HCT116 (cell line): ENCODE data around the gene DLG2. TPM values are rescaled to one million over a fixed set of nuclear protein-coding genes. Genes with fewer than 3 reads are reported as not detected.

Experiments used
- ATAC-seq: fragments of 200-7000 bp; cut with Tn5 transposase; 2 replicates; pipeline ENCODE4 v1.9.1; 2020; ENCODE audit warnings: mild to moderate bottlenecking, moderate library complexity
- BruUV-seq: library from RNA; stranded (reverse); fragments of 400-500 nt; replicated peaks from 2 replicates; lab custom pipeline; 2021; lab: Mats Ljungman, UMichigan
- CTCF ChIA-PET: fragments of 300-600 bp; sonication (Branson Sonifier 250); formaldehyde crosslinking; loops from one replicate; lab custom pipeline; 2021; ENCODE audit warnings: antibody characterized with exemption; lab: Charles Lee
- POLR2A ChIA-PET: fragments of 300-600, 350-600 bp; sonication (Branson Sonifier 250); formaldehyde crosslinking; loops from one replicate; lab custom pipeline; 2021; ENCODE audit warnings: antibody characterized with exemption; lab: Charles Lee
- RAD21 ChIA-PET, 2 experiments: fragments of 300-600 bp; sonication (Branson Sonifier 250); formaldehyde crosslinking; loops; one replicate each; lab custom pipeline; 2023; ENCODE audit warnings: low total read pairs in 2 of 2; ENCODE audit not compliant: uncharacterized antibody in 2 of 2, unreplicated experiment in 2 of 2, low non-redundant PET in 1 of 2; lab: Charles Lee
- DNase-seq: peaks from one replicate; pipeline ENCODE4 v3.0.0-alpha.2; 2010; ENCODE audit warnings: low read depth, low spot score
- H2AFZ ChIP-seq: fragments of 200-600 bp; shearing (Covaris generic), sonication (generic); 2 replicates; pipeline ENCODE4 v1.6.1; 2017; ENCODE audit warnings: low read depth, mixed run types, mixed read lengths, antibody characterized with exemption, low read length; ENCODE audit not compliant: poor library complexity, severe bottlenecking
- H3K27ac ChIP-seq: 2 replicates; pipeline ENCODE4 v1.5.1; 2012; ENCODE audit warnings: low read depth, low read length
- H3K27me3 ChIP-seq: fragments of 200-600 bp; sonication (generic); 2 replicates; pipeline ENCODE4 v1.6.1; 2016; ENCODE audit warnings: mixed run types, low read length, mixed read lengths; ENCODE audit not compliant: insufficient read depth
- H3K36me3 ChIP-seq, 2 experiments: fragments of 200-500 bp in 1 of 2; fragments of 200-600 bp in 1 of 2; sonication (Bioruptor generic) in 1 of 2; sonication (generic) in 1 of 2; 2 replicates each; pipeline versions ENCODE4 v1.5.1 to v1.6.1; 2014 to 2016; ENCODE audit warnings: low read length in 2 of 2, inconsistent platforms in 1 of 2, mixed read lengths in 1 of 2, mixed run types in 1 of 2; ENCODE audit not compliant: insufficient read depth in 2 of 2, control insufficient read depth in 1 of 2
- H3K4me1 ChIP-seq, 2 experiments: fragments of 200-600 bp in 1 of 2; sonication (generic) in 1 of 2; 2 replicates each; pipeline versions ENCODE4 v1.5.1 to v1.6.1; 2012 to 2017; ENCODE audit warnings: low read length in 2 of 2, inconsistent platforms in 1 of 2, mild to moderate bottlenecking in 1 of 2, mixed read lengths in 1 of 2, mixed run types in 1 of 2, moderate library complexity in 1 of 2; ENCODE audit not compliant: insufficient read depth in 2 of 2, control insufficient read depth in 1 of 2
- H3K4me2 ChIP-seq: fragments of 200-600 bp; sonication (generic); 2 replicates; pipeline ENCODE4 v1.6.1; 2017; ENCODE audit warnings: mixed run types, low read length, mixed read lengths
- H3K4me3 ChIP-seq, 2 experiments: fragments of 200-600 bp in 1 of 2; sonication (generic) in 1 of 2; replicated peaks in 1 of 2; 2 replicates each; pipeline ENCODE4 v1.5.1; 2011 to 2016; ENCODE audit warnings: low read length in 2 of 2, control low read depth in 1 of 2, low read depth in 1 of 2, mild to moderate bottlenecking in 1 of 2, mixed read lengths in 1 of 2, mixed run types in 1 of 2
- H3K79me2 ChIP-seq: fragments of 200-600 bp; sonication (generic); 2 replicates; pipeline ENCODE4 v1.6.1; 2017; ENCODE audit warnings: mild to moderate bottlenecking, mixed run types, low read length, moderate library complexity, mixed read lengths; ENCODE audit not compliant: insufficient read depth
- H3K9ac ChIP-seq: fragments of 200-600 bp; sonication (generic); 2 replicates; pipeline ENCODE4 v1.6.1; 2016; ENCODE audit warnings: low read length, mixed read lengths
- H3K9me2 ChIP-seq: fragments of 200-600 bp; sonication (generic), shearing (Covaris generic); 2 replicates; pipeline ENCODE4 v1.6.1; 2017; ENCODE audit warnings: mixed run types, mild to moderate bottlenecking, moderate library complexity; ENCODE audit not compliant: insufficient read depth
- H3K9me3 ChIP-seq, 2 experiments: fragments of 200-500 bp in 1 of 2; fragments of 200-600 bp in 1 of 2; sonication (Bioruptor generic) in 1 of 2; sonication (generic) in 1 of 2; 2 replicates each; pipeline ENCODE4 v1.6.1; 2014 to 2017; ENCODE audit warnings: low read length in 2 of 2, mixed read lengths in 2 of 2, inconsistent platforms in 1 of 2, low read depth in 1 of 2, mild to moderate bottlenecking in 1 of 2, mixed run types in 1 of 2, moderate library complexity in 1 of 2; ENCODE audit not compliant: control insufficient read depth in 1 of 2, insufficient read depth in 1 of 2
- H4K20me1 ChIP-seq: fragments of 200-600 bp; sonication (generic), shearing (Covaris generic); 2 replicates; pipeline ENCODE4 v1.6.1; 2017; ENCODE audit warnings: mixed run types, mild to moderate bottlenecking, moderate library complexity; ENCODE audit not compliant: insufficient read depth
- CEBPB ChIP-seq: IDR thresholded peaks from 2 replicates; pipeline ENCODE4 v1.6.1; 2012; ENCODE audit warnings: low read depth
- EGR1 ChIP-seq: IDR thresholded peaks from 2 replicates; pipeline ENCODE4 v1.6.1; 2012; ENCODE audit warnings: low read depth
- ELF1 ChIP-seq: IDR thresholded peaks from 2 replicates; pipeline ENCODE4 v1.6.1; 2012; ENCODE audit warnings: low read depth, borderline replicate concordance
- EZH2 ChIP-seq: fragments of 200-600 bp; sonication (generic); IDR thresholded peaks from 2 replicates; pipeline ENCODE4 v1.6.1; 2017; ENCODE audit warnings: antibody characterized with exemption, mixed run types
- EZH2phosphoT487 ChIP-seq: fragments of 200-600 bp; IDR thresholded peaks from 2 replicates; pipeline ENCODE4 v1.6.1; 2018; ENCODE audit warnings: antibody characterized with exemption, borderline replicate concordance
- JUND ChIP-seq: IDR thresholded peaks from 2 replicates; pipeline ENCODE4 v1.6.1; 2012
- POLR2A ChIP-seq: IDR thresholded peaks from 2 replicates; pipeline ENCODE4 v1.7.0; 2011; ENCODE audit warnings: borderline replicate concordance; ENCODE audit not compliant: insufficient read depth, insufficient read length; ENCODE audit errors: extremely low read depth
- POLR2AphosphoS5 ChIP-seq: IDR thresholded peaks from 2 replicates; pipeline ENCODE4 v1.6.1; 2011; ENCODE audit warnings: mild to moderate bottlenecking, low read depth, low read length, moderate library complexity
- RAD21 ChIP-seq: IDR thresholded peaks from 2 replicates; pipeline ENCODE4 v1.6.1; 2012; ENCODE audit warnings: low read depth, mild to moderate bottlenecking
- REST ChIP-seq: IDR thresholded peaks from 2 replicates; pipeline ENCODE4 v1.6.1; 2012; ENCODE audit warnings: low read depth
- SIN3A ChIP-seq: IDR thresholded peaks from 2 replicates; pipeline ENCODE4 v1.6.1; 2012; ENCODE audit warnings: low read depth
- SRF ChIP-seq: IDR thresholded peaks from 2 replicates; pipeline ENCODE4 v1.6.1; 2012; ENCODE audit warnings: low read depth
- TCF7L2 ChIP-seq: IDR thresholded peaks from 2 replicates; pipeline ENCODE4 v1.7.0; 2011; ENCODE audit warnings: borderline replicate concordance, inconsistent platforms; ENCODE audit not compliant: insufficient read depth, insufficient read length; ENCODE audit errors: extremely low read depth
- YY1 ChIP-seq: IDR thresholded peaks from 2 replicates; pipeline ENCODE4 v1.6.1; 2011; ENCODE audit warnings: low read length, low read depth, moderate library complexity, mild to moderate bottlenecking; ENCODE audit not compliant: insufficient replicate concordance; ENCODE audit errors: extremely low read depth
- ZFX ChIP-seq: fragments of 450-650 bp; IDR thresholded peaks from 2 replicates; pipeline ENCODE4 v1.6.1; 2017
- ZNF274 ChIP-seq: fragments of 200-500 bp; sonication (Bioruptor generic); IDR thresholded peaks from 2 replicates; pipeline ENCODE4 v1.6.1; 2014; ENCODE audit warnings: mild to moderate bottlenecking, low read depth, low read length, inconsistent platforms
- intact Hi-C: fragments of 100-400 bp; cut with micrococcal nuclease; formaldehyde crosslinking; loops from 2 replicates; pipeline ENCODE4 v1.10.0; 2022
- total RNA-seq: library from RNA; stranded (reverse); gene quantifications from one replicate; pipeline ENCODE4 v1.2.1, GENCODE V29; 2021; ENCODE audit not compliant: unreplicated experiment
- TF ChIP-seq, protein P1 (sequence below): IDR thresholded peaks from 2 replicates; pipeline ENCODE4 v1.6.1; 2011; ENCODE audit warnings: mild to moderate bottlenecking, low read length, moderate library complexity; ENCODE audit not compliant: insufficient replicate concordance; ENCODE audit errors: extremely low read depth
- TF ChIP-seq, protein P2 (sequence below): IDR thresholded peaks from 2 replicates; pipeline ENCODE4 v1.6.1; 2012

The DLG2 gene
- total RNA-seq, 1 experiment from 2014 or later: 2.4 TPM

GRCh38 chr11:84685976-84686375 is 941.2 kb downstream of the DLG2 start:
- ChIA-PET POLR2A (no interaction called here), RAD21 (no interaction called here), CTCF (no interaction called here)
- Histone ChIP-seq H2AFZ (no peak overlapping the region), H3K36me3 (no peaks in the 10 kb centered on the region), H3K9me2 (no peaks in the 10 kb centered on the region), H3K9me3 (no peaks in the 10 kb centered on the region), H3K27ac (no peak overlapping the region), H3K4me1 (no peaks in the 10 kb centered on the region), H4K20me1 (no peaks in the 10 kb centered on the region), H3K79me2 (no peaks in the 10 kb centered on the region), H3K4me2 (no peak overlapping the region), H3K27me3 (no peaks in the 10 kb centered on the region), H3K9ac (no peak overlapping the region), H3K4me3 (no peak overlapping the region)
- no peak for TF ChIP-seq YY1
- ATAC-seq (no peak), DNase-seq (no peak)
- no TSS peak for BruUV-seq
- intact Hi-C loops: no loop called here

DNA sequence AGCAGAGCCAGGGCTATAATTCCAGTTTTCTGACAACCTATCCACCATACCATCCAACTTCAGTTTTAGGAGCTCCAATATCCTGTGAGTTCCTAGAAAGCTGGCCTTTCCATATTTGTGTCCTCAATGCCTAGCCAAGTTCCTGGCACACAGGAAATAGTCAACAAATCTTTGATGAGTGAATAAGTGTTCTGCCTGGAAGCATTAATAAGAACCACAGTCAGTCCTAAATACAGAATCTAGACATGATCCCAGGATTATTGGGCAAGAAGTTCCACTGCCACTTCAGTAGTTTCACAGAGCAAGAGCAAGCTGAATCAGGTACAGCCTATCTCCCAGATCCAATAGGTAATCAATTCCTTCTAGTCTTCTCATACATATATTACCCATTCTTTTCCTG is 942.0 kb downstream of the DLG2 start:
- Histone ChIP-seq H3K4me2 (no peak overlapping the region), H3K4me1 (no peaks in the 10 kb centered on the region), H3K36me3 (no peaks in the 10 kb centered on the region), H2AFZ (no peak overlapping the region), H3K9ac (no peak overlapping the region), H3K9me2 (no peaks in the 10 kb centered on the region), H3K9me3 (no peaks in the 10 kb centered on the region), H3K4me3 (no peak overlapping the region), H3K27ac (no peak overlapping the region), H3K79me2 (no peaks in the 10 kb centered on the region), H3K27me3 (no peaks in the 10 kb centered on the region), H4K20me1 (no peaks in the 10 kb centered on the region)
- BruUV-seq: no TSS peak
- intact Hi-C loops: no loop called here
- POLR2A ChIA-PET: no interaction called here
- CTCF ChIA-PET: no interaction called here
- no peak for DNase-seq
- ATAC-seq: no peak
- RAD21 ChIA-PET: no interaction called here
- TF ChIP-seq ELF1 (no peak), REST (no peak), RAD21 (no peak), EZH2 (no peak), JUND (no peak), EZH2phosphoT487 (no peak), TCF7L2 (no peak), ZNF274 (no peak), YY1 (no peak), SRF (no peak), EGR1 (no peak), CEBPB (no peak), POLR2AphosphoS5 (no peak), ZFX (no peak), POLR2A (no peak), SIN3A (no peak)
- TF ChIP-seq, protein P1, sequence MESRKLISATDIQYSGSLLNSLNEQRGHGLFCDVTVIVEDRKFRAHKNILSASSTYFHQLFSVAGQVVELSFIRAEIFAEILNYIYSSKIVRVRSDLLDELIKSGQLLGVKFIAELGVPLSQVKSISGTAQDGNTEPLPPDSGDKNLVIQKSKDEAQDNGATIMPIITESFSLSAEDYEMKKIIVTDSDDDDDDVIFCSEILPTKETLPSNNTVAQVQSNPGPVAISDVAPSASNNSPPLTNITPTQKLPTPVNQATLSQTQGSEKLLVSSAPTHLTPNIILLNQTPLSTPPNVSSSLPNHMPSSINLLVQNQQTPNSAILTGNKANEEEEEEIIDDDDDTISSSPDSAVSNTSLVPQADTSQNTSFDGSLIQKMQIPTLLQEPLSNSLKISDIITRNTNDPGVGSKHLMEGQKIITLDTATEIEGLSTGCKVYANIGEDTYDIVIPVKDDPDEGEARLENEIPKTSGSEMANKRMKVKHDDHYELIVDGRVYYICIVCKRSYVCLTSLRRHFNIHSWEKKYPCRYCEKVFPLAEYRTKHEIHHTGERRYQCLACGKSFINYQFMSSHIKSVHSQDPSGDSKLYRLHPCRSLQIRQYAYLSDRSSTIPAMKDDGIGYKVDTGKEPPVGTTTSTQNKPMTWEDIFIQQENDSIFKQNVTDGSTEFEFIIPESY: no peak
- TF ChIP-seq, protein P2, sequence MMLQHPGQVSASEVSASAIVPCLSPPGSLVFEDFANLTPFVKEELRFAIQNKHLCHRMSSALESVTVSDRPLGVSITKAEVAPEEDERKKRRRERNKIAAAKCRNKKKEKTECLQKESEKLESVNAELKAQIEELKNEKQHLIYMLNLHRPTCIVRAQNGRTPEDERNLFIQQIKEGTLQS: no peak
